ENCODE measurements around the gene DUSP15.
"Not testable (repeated sequence)": the region's sequence is repeated elsewhere in the genome, so short reads cannot be mapped to it uniquely, and the experiment has no call there.

The DUSP15 gene

GRCh38 chr20:31869942-31870725, at the start of gene DUSP15, which contains the start of gene TTLL9:
Gene DUSP15 (minus strand): TSS chr20:31870527. CDS start chr20:31870337, 190 bp downstream.
Gene TTLL9 (plus strand): TSS chr20:31870634. CDS start chr20:31871127, 493 bp downstream.
- no peak for DNase-seq

- no peak for DNase-seq
These were observed 49.3 kb upstream of the DUSP15 start for GRCh38 chr20:31919410-31920155.

DNA sequence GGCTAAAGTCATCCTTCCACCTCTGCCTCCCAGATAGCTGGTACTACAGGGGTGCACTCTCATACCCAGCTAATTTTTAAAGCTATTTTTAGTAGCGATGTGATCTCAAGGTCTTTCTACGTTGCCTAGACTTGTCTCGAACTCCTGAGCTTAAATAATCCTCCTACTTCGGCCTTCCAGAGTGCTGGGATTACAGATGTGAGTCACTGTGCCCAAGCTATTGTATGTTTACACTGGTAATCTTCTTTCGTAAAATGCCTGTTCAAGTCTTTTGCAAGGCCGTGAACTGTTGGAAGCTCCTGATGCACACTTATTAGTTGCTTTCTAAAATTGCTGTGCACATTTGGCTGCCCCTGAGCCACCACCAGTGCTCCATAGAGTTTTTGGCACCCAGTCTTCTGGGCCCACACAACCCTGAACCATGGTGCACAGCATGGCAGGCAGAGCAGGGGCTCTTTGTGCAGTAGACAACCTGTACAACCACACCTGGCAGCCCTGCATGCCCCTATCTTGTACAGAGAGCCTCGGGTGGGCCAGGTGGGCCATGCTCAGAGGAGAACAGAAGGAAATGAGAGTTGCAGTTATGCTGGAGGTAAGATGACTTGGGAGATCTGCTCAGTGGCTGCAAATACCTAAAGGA, 48.3 kb upstream of the DUSP15 start:
- DNase-seq, result no peak

- DNase-seq, result not testable (repeated sequence)
These were observed 47.7 kb upstream of the DUSP15 start for GRCh38 chr20:31917962-31918412.

DNA sequence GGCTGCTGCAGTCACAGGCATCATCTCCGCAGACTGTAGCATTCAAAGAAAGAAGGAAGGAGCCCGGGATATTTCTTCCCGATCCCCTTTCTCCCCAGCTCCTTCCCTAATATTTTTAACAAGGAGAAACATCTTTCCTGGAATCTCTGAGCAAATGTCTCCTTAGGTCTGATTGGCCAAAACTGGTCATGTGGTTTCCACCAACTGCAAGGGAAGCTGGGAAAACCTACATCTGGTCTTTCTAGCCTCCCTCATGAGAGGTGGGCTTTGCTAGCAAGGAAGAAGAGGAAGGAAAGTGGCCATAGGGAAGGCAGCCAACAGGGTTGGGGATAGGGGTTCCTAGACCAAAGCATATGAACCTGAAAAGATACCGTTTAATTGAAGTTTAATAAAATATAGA, 46.4 kb upstream of the DUSP15 start:
- DNase-seq, result no peak

- DNase-seq, result no peak
These were observed 45.4 kb upstream of the DUSP15 start for GRCh38 chr20:31915491-31916280.

DNA sequence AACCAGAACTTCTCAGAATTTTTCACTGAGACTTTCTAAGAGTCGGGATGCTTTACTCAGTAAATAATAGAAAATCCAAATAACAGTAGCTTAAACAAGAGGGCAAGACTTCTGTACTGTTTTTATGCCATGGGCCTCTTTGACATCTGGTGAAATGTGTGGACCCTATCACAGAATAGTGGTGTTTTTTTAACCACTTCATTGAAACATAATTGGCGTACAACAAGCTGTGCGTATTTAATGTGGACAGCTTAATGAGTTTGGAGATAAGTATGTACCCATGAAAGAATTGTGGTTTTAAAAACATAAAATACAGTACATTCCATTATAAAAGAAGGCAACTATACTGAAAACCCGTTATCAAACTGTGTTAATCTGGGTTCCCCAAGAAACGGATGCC, 43.8 kb upstream of the DUSP15 start:
- no peak for DNase-seq

GRCh38 chr20:31913431-31914157, 43.3 kb upstream of the DUSP15 start:
- no peak for DNase-seq

DNA sequence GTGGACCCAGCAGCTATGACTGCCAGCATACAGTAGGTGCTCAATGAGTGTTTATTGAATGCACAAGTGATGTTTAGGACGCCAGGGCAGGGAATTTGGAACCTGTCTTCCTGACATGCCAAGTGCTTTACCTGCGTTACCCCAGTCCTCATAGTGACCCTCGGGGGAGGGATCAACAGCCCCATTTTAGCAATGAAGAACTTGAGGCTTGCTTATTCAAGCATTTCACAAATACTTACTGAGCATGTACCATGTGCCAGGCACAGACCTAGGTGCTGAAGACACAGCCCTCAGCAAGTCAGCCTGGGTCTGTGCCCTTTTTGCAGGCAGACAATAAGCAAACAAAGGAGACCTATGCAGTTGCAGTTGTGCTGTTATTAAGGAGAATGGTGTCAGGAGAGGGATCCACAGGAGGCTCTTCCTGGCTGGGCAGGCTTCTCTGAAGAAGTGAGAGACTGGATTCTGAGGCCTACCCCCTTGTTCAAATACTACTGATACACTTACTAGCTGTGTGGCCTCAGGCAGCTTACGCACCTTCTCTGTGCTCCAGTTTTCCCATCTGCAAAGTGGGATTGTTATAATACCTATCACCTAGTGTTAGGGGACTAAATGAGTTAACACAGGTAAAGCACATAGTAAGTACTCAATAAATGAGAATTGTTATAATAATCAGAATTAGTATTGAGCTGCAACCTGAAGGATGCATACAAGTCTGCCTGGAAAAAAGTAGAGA, 39.9 kb upstream of the DUSP15 start:
- DNase-seq, result no peak

- no peak for DNase-seq
These were observed 39.1 kb upstream of the DUSP15 start for GRCh38 chr20:31909253-31910070.

DNA sequence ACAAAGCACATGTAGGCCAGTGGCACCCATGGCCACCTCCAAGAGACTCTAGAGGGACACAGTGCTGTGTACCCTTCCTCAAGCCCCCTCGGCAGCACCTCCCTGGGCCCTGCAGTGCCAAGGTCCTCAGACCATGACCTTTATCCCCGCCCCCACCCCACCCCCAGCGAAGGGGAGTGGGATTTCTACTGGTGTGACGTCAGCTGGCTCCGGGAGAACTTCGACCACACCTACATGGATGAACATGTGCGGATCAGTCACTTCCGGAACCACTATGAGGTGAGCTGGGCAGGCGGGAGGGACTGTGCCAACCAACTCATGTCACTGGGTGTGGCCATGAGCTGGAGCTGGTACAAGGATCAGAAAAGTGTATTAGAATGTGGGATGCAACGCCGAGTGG, 38.1 kb upstream of the DUSP15 start:
- no peak for DNase-seq

DNA sequence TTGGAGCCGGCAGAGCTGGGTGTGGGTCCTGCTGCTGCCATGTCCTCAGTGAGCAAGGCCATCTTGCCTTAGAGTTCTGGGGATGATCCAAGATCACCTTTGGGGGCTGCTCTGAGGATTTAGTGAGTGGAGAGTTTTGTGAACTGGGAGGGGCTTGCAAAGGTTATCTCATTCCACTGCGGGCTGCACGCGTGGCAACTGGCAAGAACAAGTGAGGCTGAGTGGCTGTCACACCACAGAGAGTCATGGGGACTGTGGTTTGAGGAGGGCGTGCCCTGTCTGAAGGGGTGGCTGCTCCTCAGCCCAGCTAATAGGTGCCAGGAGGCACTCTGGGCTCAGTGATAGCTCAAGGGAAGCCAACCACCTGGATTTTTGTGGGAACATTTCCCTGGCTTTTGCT, 37.7 kb upstream of the DUSP15 start:
- DNase-seq, result no peak

DNA sequence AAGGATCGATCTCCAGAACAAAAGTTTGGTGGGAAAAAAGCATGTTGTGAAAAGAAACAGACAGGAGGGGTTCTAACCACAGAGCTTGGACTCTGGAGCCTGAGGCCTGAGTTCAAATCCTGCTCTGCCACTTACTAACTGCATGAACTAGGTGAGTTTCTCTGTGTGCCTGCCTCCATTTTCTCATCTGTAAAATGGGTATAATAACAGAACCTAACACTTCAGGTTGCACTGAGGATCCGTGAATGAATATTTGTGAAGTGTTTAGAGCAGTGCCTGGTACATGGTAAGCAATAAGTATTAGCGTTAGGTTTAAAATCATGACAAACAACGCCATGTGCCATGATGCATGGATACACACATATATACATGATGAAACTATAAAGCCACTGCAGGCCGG, 36.7 kb upstream of the DUSP15 start:
- DNase-seq, result no peak

DNA sequence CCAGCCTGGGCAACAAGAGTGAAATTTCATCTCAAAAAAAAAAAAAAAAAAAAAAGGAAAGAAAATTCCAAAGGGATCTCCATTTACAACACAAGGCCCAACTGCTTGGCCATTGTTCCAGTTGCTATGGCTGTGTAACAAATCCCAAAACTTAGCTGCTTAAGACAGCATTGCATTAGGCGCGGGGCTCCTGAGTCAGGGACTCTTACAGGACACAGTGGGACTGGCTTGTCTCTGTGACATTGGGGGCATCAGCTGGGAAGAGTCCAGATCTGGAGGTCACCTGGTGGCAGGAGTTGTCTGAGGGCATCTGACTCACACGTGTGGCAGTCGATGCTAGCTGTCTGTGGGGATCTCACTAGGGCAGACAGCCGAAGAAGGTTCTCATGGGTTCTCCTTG, 35.7 kb upstream of the DUSP15 start:
- DNase-seq, result no peak

GRCh38 chr20:31903627-31904386, 33.5 kb upstream of the DUSP15 start:
- DNase-seq, result no peak

DNA sequence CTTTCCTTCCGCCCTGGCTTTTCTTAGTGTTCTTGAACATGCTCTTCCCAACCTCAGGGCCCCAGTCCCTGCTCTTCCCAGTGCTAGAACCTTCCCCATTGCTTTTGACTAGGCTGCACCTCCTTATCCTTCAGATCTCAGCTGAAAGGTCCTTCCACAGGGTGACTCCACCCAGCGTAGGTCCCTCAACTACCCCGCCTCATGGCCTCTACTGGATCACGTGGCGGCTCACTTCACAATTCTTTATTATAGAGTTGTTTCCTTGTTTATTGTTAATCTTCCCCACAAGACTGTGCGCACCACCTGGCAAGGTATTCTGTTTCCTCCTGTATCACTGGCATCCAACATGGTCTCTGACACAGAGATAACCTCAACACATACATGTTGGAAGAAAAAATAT, 31.3 kb upstream of the DUSP15 start:
- no peak for DNase-seq

DNA sequence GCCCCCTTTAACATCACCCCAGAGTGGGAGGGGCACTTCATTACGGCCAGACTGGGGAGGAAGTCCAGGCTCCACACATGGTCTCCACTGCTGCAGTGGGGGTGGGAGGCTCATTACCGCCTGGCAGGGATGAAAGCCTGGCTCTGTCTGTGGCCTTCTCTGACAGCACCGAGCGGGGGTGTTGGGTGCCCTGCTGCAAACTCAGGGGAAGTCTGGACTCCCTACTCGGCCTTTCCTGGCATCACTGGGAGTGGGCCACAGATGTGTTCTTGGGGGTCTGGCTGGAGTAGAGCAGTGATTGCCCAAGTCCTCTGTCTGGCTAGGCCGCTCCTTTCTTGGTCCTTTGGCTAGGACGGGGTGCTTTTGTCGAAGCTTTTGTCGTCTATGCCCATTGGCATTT, 27.2 kb upstream of the DUSP15 start:
- DNase-seq, result no peak

DNA sequence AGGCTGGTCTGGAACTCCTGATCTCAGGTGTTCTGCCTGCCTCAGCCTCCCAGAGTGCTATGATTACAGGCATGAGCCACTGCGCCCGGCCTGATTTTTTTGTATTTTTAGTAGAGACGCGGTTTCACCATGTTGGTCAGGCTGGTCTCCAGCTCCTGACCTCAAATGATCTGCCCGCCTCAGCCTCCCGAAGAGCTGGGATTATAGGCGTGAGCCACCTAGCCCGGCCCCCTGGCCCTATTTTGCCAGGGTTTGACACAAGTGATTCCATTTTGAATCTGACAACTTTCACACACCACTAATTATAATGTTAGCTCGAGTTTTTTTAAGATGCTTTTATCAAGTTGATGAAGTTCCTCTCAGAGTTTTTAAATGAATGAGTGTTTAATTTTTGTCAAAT, 25.7 kb upstream of the DUSP15 start:
- DNase-seq, result no peak

- peak in 1 of 2 experiments; percentile 5 for DNase-seq
These were observed 24.8 kb upstream of the DUSP15 start for GRCh38 chr20:31894980-31895675.
